Cerebellar nuclear complex (tissue), 1 donor: Measurements from ENCODE around the gene RAPGEFL1.
"Not testable (repeated sequence)": the region's sequence is repeated elsewhere in the genome, so short reads cannot be mapped to it uniquely, and the experiment has no call there.

ENCODE experiments used
- DNase-seq, 2 experiments: peaks; one replicate each; lab custom pipeline; 2025; lab: John Stamatoyannopoulos, UW

The RAPGEFL1 gene

DNA sequence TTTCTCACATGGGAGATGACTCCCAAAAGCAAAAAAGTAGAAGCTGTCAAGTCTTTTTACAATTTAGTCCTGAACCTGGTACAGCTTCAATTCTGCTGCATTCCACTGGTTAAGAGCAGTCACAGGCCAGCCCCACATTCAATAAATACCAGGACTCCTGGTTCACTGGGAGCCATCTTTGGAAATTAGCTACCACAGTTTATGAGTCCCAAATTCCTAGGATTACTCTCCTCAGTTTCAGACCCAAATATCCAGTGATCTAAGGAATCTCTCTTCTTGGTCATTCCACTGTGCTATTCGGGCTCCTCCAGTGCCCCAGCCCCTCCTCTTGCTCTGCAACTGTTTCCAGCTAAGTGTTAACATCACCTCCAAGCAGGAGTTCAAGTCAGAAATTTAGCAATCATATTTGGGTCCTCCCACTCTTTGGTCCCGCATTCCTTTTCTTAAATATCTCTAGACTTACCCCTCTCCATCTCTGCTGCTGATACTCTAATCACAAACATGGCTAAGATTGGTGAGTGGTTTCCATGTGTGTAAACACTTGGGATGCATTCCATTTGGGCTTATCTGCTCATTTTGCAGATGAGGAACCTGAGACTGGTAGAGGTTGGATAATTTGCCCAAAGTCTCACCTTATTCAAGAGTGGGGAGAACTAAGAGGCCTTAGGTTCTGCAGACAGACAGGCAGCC, 32.3 kb downstream of the RAPGEFL1 start:
- no peak for DNase-seq

DNA sequence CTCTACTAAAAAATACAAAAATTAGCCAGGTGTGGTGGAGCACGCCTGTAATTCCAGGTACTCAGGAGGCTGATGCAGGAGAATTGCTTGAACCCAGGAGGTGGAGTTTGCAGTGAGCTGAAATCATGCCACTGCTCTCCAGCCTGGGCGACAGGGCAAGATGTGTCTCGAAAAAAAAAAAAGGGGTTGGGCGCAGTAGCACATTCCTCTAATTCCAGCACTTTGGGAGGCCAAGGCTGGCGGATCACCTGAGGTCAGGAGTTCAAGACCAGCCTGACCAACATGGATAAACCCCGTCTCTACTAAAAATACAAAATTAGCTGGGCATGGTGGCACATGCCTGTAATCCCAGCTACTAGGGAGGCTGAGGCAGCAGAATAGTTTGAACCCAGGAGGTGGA, 36.6 kb downstream of the RAPGEFL1 start:
- not testable (repeated sequence) for DNase-seq

DNA sequence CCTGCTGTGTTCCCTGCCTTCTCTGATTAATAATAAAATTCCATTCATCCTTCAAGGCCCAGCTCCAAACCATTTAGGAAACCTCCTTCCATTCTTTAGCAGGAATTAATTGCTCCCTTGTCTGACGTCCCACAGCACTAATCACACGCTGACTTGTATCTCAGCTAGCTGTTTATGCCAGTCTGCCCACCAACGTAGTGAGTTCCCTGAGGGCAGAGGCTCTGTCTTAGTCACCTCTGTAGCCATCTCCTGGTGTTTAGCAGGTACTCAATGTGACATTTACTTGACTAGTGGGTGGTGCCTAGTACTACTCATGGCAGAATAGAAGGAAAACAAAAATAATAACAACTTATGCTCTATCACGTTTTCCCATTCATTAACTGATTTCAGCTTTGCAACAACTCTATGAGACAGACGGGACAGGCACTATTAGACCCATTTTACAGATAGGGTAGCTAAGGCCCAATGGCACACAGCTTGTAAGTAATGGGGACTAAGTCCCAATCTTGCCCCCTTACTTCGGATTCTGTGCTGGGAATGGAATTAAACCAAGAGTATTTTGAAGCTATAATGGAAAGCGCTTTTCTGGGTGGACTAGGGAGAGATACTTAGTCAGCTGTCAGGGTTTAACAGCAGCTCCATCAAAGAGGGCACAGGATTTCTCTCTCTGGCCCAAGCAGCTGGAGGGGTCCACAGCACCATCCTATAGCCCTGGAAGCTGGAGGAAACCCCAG, 40.9 kb downstream of the RAPGEFL1 start:
- DNase-seq = no peak

DNA sequence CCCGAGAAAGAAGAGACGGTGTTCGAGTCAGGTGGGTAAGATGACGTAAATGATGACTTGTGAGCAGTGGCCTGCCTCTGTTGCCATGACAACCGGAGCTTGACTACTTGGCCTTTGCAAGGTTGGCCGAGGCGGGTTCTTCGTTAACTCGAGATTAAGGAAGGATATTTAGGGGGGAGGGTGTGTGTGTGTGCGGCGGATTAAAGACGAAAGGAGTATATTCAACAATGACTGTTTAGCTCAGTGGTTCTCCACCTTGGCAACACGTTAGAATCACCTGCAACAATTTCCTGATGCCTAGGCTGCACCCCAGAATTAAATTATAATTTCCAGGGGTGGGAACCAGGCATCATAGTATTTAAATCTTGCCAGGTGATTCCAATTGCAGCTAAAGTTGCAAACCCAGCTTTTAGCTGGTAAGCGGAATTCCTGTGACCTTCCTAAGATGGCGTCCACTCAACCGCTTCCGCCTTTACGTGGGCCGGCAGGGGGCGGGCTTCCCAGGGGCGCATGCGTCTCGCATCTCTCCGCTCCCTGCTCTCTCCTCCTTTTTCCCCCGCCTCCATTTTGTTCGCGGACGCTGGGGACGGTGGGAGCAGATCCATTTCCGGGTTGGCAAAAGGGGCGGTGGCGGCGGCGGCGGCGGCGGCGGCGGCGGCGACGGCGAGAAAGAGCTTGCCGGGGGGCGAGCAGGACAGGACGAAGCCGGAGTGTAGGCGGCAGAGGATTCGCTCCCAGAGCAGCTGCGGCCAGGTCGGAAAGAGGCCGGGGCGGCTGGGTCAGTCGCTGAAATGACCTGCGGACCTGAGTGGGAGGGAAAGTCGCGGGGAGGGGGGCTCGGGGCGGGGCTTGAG, 41.7 kb downstream of the RAPGEFL1 start, which contains the start of gene WIPF2:
WIPF2 (plus strand) TSS at position 565 of the 854 bp plus-strand sequence. CDS start 37,156 bp downstream, outside the sequence.
- DNase-seq = peak; percentile 61 to 91

DNA sequence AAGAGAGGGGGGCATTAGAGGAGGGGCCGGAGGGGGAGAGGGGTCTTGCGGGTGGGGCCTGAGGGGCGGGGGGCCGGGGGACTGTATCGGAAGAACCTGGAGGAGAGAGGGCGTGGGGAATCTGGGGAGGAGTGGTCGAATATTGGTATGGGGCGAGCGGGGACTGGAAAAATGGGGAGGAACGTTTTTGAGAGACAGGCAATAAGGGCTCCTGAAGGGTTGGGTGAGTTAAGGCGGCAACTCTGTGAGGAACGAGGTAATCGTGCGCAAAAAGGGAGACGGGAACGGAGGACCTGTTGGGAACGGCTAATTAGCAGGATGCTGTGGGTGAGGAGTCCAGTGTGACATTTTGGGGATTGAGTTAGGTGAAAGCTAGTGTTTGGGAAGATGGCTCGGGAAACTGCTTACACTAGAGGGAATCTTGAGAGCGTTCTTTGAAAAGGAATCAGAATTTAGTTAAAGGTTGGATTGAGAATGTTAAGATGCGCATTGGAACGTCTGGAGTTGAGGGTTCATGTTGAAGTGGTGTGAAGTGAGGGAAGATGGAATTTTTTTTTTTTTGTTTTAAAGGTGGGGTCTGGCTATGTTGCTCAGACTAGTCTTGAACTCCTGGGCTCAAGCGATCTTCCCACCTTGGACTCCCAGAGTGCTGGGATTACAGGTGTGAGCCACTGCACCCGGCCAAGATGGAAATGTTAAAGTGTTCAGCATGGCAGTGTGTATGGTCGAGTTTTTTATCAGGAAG, 42.5 kb downstream of the RAPGEFL1 start:
- DNase-seq = no peak

DNA sequence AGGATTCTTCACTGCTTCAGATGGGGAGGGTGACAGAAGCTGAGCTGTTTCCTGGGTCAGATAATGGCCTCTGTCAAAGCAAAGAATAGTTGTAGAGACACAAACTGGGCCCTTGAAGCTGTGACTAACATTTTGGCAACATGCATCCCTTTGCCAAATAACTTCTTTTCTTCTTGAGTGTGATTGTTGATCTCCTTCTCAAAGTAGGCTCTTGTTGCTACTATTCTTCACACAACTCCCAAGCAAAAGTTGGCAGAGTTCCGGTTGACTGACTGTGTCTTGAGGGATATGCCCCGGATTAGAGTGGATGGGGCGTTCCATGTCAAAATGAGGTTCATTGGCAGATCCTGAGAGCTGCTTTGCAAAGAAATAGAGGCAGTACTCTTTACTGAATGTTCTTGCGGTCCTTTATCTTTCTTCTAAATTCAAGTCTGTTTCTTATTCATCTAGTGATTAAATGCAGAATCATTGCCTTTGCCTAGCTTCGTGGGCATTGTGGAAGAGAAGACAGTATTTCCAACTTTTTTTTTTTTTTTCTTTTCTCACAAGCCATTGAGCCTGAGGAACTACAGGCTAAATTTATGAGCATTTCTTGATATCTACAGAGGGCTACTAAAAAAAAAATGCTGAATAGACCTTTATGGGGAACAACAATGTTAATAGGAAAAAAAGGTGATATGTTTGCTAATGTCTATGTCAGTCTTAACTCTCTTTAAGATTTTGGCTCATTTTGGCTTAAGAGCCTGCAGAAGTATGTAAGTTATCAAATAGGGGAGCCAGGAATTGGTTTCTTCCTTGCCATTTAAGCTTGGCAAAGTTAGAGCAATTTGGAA, 47.7 kb downstream of the RAPGEFL1 start:
- no peak for DNase-seq

DNA sequence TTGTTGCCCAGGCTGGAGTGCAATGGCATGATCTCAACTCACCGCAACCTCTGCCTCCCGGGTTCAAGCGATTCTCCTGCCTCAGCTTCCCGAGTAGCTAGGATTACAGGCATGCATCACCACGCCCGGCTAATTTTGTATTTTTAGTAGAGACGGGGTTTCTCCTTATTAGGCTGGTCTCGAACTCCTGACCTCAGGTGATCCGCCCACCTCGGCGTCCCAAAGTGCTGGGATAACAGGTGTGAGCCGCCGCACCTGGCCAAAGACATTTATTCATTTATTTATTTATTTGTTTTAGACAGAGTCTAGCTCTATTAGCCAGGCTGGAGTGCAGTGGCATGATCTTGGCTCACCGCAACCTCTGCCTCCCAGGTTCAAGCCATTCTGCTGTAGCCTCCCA, 51.9 kb downstream of the RAPGEFL1 start:
- not testable (repeated sequence) for DNase-seq

DNA sequence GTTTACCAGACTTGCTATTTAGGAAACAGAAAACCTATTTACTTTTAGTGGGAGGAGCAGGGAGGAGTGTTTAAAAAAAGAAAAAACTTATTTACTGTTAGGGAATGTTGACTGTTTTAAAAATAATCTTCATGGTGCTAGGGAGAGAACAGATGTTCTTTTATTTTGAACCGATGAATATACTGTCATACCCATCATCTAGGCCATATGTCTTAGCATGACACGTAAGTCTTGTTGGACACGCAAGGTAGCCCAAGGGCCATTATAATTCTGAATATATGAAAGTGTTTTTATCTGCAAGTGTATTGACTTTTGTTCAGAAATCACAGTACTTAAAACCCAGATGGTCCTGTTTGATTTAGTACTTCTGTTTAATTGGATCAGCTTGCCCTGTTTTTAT, 53.4 kb downstream of the RAPGEFL1 start:
- DNase-seq = no peak

DNA sequence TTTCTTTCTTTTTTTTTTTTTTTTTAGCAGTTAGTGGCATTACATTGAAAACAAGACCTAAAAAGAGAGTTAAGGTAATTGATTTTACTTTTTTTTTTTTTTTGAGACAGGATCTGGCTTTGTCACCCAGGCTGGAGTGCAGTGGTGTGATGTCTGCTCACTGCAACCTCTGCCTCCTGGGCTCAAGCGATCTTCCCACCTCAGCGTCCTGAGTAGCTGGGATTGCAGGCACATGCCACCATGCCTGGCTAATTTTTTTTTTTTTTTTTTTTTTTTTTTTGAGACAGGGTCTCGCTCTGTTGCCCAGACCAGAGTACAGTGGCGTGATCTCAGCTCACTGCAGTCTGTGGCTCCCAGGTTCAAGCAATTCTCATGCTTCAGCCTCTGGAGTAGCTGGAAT, 54.7 kb downstream of the RAPGEFL1 start:
- not testable (repeated sequence) for DNase-seq

DNA sequence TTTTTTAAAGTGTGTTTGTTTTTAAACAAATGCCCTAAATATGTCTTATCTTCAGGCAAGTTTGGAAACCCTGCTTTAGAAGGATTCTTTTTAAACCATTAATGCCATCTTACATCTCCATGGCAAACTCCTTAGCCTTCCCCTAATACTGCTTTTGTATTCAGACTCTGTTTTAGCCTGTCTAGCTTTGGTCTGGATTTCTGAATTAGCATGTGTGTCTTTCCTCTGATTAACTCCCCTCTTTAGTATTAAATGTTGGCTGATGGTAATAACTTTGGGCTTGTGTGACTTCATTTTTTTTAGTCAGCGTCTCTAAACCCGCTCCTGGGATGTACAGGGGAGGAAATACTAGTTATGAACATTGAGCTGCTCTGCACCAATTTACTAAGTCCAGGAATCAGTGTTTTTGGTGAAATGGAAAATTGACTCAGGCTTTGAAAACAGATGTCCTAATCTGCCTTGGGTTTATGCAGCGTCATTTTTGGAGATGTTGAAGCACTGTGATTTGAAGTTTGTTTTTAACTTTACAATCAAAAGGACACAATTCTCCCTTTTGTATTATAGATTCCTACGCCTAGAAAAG, 64.1 kb downstream of the RAPGEFL1 start:
- no peak for DNase-seq

DNA sequence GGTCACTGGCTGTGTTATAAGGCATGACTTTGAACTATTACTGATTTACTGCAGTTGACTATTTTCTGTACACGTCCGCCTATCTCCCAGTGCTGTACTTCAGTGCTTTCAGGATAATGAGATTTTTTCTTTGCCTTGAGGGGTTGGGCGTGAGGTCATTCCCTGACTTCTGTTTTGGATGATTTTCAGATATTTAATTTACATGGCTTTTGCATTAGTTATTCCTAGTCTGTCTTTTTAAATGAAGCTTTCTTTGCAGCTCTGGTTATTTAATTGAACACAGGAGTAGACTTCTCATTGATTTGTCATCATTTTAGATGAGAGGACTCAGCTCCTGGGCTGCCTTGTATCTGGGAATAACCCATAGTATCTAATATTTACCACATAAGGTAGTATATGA, 65.5 kb downstream of the RAPGEFL1 start:
- DNase-seq = no peak

DNA sequence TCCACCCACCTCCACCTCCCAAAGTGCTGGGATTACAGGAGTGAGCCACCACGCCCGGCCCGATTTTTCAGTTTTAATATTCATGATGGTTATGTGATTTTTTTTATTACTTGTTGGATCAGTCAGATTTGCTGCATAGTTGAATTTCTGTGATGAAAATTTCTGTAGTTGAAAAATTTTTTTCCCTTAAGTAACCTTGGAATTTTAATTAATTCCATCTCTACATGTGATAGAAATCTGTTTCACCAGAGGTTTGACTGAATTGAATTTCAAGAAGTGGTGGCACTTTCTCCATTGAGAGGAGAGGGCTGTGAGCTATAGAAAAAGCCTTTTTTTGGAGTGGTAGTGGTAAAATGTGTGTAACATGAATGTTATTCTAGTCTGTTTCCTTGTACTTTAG, 66.5 kb downstream of the RAPGEFL1 start:
- no peak for DNase-seq

DNA sequence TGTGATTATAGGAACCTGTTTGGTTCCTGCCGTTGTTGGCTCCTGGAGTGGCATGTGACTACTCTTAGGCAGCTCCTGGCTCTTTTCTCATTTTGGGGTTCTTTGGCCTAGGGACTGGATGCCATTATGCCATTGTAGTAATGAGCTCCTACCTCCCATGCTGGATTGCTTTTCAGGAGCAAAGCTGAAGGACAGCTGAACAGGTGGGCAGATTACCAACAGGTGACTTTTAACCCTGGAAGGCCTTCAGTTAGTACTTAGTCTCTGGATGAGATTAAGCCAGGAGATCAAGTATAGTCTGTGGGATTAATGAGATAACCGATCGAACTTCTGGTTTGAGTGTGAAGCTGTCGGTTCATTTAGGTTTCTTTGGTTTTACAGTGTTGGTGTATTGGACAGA, 67.0 kb downstream of the RAPGEFL1 start:
- no peak for DNase-seq
